WTC11 (cell line): ENCODE measurements around the gene NDST3. TPM values are rescaled to one million over a fixed set of nuclear protein-coding genes. Genes with fewer than 3 reads are reported as not detected.
A peak's percentile ranks its signal among the peaks of the same experiment; 100 is the strongest.

Experiments used
- ATAC-seq: fragments of 200-7000 bp; cut with Tn5 transposase; 2 replicates; pipeline ENCODE4 v1.10.0; 2021; ENCODE audit warnings: mild to moderate bottlenecking, moderate library complexity
- Bru-seq: library from RNA; stranded (reverse); fragments of 400-500 nt; gene quantifications from one replicate; lab custom pipeline; 2021; lab: Mats Ljungman, UMichigan
- CTCF ChIA-PET: fragments of 300-600 bp; sonication (Branson Sonifier 250); formaldehyde crosslinking; loops from one replicate; lab custom pipeline; 2021; ENCODE audit warnings: antibody characterized with exemption; lab: Charles Lee
- POLR2A ChIA-PET: fragments of 350-600 bp; sonication (Branson Sonifier 250); formaldehyde crosslinking; loops from one replicate; lab custom pipeline; 2021; ENCODE audit warnings: antibody characterized with exemption; lab: Charles Lee
- DNase-seq: peaks from one replicate; pipeline ENCODE4 v3.0.0; 2021; ENCODE audit warnings: low spot score
- H3K27ac Mint-ChIP-seq: 2 replicates; pipeline ENCODE4 v1.8.0; 2021; ENCODE audit warnings: mixed read lengths
- H3K27me3 Mint-ChIP-seq: 2 replicates; pipeline ENCODE4 v1.8.0; 2021; ENCODE audit warnings: low read depth, mild to moderate bottlenecking, moderate library complexity, mixed read lengths
- H3K36me3 Mint-ChIP-seq: 2 replicates; pipeline ENCODE4 v1.8.0; 2021; ENCODE audit warnings: mixed read lengths
- H3K4me1 Mint-ChIP-seq: 2 replicates; pipeline ENCODE4 v1.8.0; 2022; ENCODE audit warnings: mixed read lengths
- H3K4me3 Mint-ChIP-seq: 2 replicates; pipeline ENCODE4 v1.8.0; 2021; ENCODE audit warnings: mild to moderate bottlenecking, moderate library complexity, mixed read lengths
- H3K9me3 Mint-ChIP-seq: 2 replicates; pipeline ENCODE4 v1.8.0; 2021; ENCODE audit warnings: mixed read lengths
- ATF2 ChIP-seq: sonication (generic); formaldehyde crosslinking; IDR thresholded peaks from 2 replicates; pipeline ENCODE4 v1.8.1; 2022; ENCODE audit warnings: low read depth, missing genetic modification reagents, borderline replicate concordance
- CTCF ChIP-seq: fragments of 200-600 bp; IDR thresholded peaks from 2 replicates; pipeline ENCODE4 v1.8.0; 2022; ENCODE audit warnings: antibody characterized with exemption
- ERG ChIP-seq: fragments of 250-450 bp; sonication (Bioruptor Pico); IDR thresholded peaks from 2 replicates; pipeline ENCODE4 v1.8.0; 2021; ENCODE audit warnings: mild to moderate bottlenecking
- MLX ChIP-seq: sonication (generic); formaldehyde crosslinking; IDR thresholded peaks from 2 replicates; pipeline ENCODE4 v1.8.1; 2023; ENCODE audit warnings: mild to moderate bottlenecking, missing genetic modification reagents, moderate library complexity
- NFYB ChIP-seq: sonication (generic); formaldehyde crosslinking; conservative IDR thresholded peaks from 2 replicates; pipeline ENCODE4 v1.8.0; 2022; ENCODE audit warnings: low read depth, missing genetic modification reagents
- NR1H2 ChIP-seq: sonication (generic); formaldehyde crosslinking; IDR thresholded peaks from 2 replicates; pipeline ENCODE4 v1.9.0; 2021; ENCODE audit warnings: mild to moderate bottlenecking, moderate library complexity, missing genetic modification reagents
- OVOL2 ChIP-seq: fragments of 250-450 bp; sonication (Bioruptor Pico); IDR thresholded peaks from 2 replicates; pipeline ENCODE4 v1.9.0; 2021; ENCODE audit warnings: mild to moderate bottlenecking, borderline replicate concordance
- RELA ChIP-seq: sonication (generic); formaldehyde crosslinking; IDR thresholded peaks from 2 replicates; pipeline ENCODE4 v1.8.1; 2022; ENCODE audit warnings: missing genetic modification reagents, mild to moderate bottlenecking, borderline replicate concordance
- SP1 ChIP-seq: sonication (generic); formaldehyde crosslinking; conservative IDR thresholded peaks from 2 replicates; pipeline ENCODE4 v1.8.1; 2022; ENCODE audit warnings: missing genetic modification reagents
- ZBTB21 ChIP-seq: sonication (generic); formaldehyde crosslinking; IDR thresholded peaks from 2 replicates; pipeline ENCODE4 v1.8.1; 2023; ENCODE audit warnings: mild to moderate bottlenecking, missing genetic modification reagents, borderline replicate concordance
- ZMAT4 ChIP-seq: fragments of 250-450 bp; sonication (Bioruptor Pico); IDR thresholded peaks from 2 replicates; pipeline ENCODE4 v1.9.0; 2021; ENCODE audit warnings: mild to moderate bottlenecking
- ZNF512 ChIP-seq: sonication (generic); formaldehyde crosslinking; IDR thresholded peaks from 2 replicates; pipeline ENCODE4 v1.8.1; 2022; ENCODE audit warnings: missing genetic modification reagents, borderline replicate concordance
- ZSCAN18 ChIP-seq: fragments of 250-450 bp; sonication (Bioruptor Pico); IDR thresholded peaks from 2 replicates; pipeline ENCODE4 v2.1.2; 2022; ENCODE audit warnings: mild to moderate bottlenecking, moderate library complexity
- long read RNA-seq, 3 experiments: library from RNA in 1 of 3; library from capped mRNA in 1 of 3; library from polyadenylated mRNA in 1 of 3; unstranded in 2 of 3; stranded (forward) in 1 of 3; transcript quantifications; one replicate each; pipeline ENCODE4 v2.0.0, GENCODE V29; 2021
- total RNA-seq: library from RNA; stranded (reverse); gene quantifications from 3 replicates; pipeline ENCODE4 v1.2.3, GENCODE V29; 2021

NDST3 gene
- 0.30 to 0.39 TPM (median 0.37 TPM) in 3 replicates for total RNA-seq
- Bru-seq, nascent RNA = percentile 20 among the genes with signal in this experiment
- long read RNA-seq, experiment 1, partial matches to known transcripts = 0 of 5 reads
- long read RNA-seq, experiment 1, other reads (novel, unspliced or antisense) = 1 of 5 reads
- long read RNA-seq, experiment 2 = 0 reads
- long read RNA-seq, experiment 3 = 0 reads

GRCh38 chr4:118034053-118034785 is at the start of gene NDST3:
NDST3 (plus strand) TSS chr4:118034486; CDS start chr4:118053911, 19,425 bp downstream.
- ChIA-PET CTCF (interaction anchor here (0.5 to 1.8 kb wide), 11 partner anchors 13 to 900 kb away, joined by 3 to 9 read pairs (median 4); no protein-coding TSS in a partner anchor), POLR2A (no interaction called here)
- Mint-ChIP-seq H3K4me3 (peak within 1 kb of the TSS; percentile 79), H3K27ac (no peak within 1 kb of the TSS), H3K9me3 (no peaks in the 10 kb centered on the region), H3K27me3 (peaks cover 16% of the 10 kb centered on the region), H3K4me1 (peaks cover 15% of the 10 kb centered on the region), H3K36me3 (no peaks in the 10 kb centered on the region)
- TF ChIP-seq CTCF (0 out of 2 replicates have a peak, but pooled peaks have one; percentile 25), OVOL2 (CRISPR knock-in tag) (no peak), RELA (no peak), ERG (CRISPR knock-in tag) (no peak)
- peak; percentile 66 for ATAC-seq
- DNase-seq = peak; percentile 69

- ChIA-PET CTCF (no interaction called here), POLR2A (no interaction called here)
- DNase-seq (no peak), ATAC-seq (no peak)
- Mint-ChIP-seq H3K27ac (no peak overlapping the region), H3K9me3 (no peaks in the 10 kb centered on the region), H3K27me3 (no peaks in the 10 kb centered on the region), H3K4me3 (no peak overlapping the region), H3K36me3 (no peaks in the 10 kb centered on the region), H3K4me1 (no peaks in the 10 kb centered on the region)
- TF ChIP-seq NFYB (CRISPR knock-in tag) (no peak), ZMAT4 (CRISPR knock-in tag) (no peak), MLX (CRISPR knock-in tag) (no peak), ZSCAN18 (CRISPR knock-in tag) (no peak), ATF2 (CRISPR knock-in tag) (no peak), ZBTB21 (CRISPR knock-in tag) (no peak), ZNF512 (CRISPR knock-in tag) (no peak), NR1H2 (no peak), SP1 (CRISPR knock-in tag) (no peak)
These were observed 48.0 kb upstream of the NDST3 start for GRCh38 chr4:117986321-117986720.
